ENCODE results near the gene XYLB.

Gene XYLB

DNA sequence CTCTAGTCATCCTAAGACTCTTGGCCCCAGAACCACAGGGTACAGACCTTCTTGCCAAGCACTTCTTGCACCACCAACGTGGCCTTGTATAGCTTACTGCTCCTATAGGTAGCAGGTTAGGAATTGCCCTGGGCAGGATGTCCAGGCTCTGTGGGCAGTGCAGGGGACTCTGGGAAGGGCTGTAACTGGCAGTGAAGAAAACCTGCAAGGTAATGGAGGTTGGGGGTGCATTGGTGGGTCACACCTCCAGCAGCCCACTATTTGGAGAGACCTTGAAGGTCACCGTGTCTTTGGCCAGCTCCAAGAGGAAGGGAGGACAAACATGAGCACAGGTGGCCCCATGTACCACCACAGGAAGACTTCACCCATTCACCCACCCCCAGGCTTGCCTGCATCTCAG is 21.3 kb upstream of the XYLB start:
- no peak for DNase-seq

DNA sequence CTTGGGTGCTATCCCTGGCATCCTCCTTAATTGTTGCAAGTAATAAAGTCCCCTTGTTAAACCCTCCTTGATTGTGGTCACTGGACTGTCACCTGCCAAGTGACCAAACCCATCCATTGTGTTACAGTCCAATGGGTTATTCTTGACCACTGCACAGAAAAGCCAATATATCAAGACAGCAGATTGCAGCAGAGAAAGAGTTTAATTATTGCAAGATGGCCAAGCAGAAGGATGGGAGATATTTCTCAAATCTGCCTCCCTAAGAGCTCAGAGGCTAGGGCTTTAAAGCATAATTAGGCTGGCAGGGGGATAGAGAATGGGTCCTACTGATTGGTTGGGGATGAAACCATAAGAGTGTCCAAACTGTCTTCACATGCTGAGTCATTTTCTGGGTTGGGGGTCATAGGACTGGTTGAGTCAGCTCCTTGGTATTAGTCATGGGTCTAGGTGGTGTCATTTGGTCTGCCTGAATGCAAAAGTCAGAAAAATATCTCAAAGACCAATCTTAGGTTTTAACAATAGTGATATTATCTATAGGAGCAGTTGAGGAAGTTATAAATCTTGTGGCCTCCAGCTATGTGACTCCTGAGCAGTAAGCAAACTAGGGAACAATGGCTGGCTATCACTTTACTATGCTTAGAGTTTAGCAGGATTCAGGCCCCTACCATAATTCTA is 19.1 kb upstream of the XYLB start:
- DNase-seq: no peak

DNA sequence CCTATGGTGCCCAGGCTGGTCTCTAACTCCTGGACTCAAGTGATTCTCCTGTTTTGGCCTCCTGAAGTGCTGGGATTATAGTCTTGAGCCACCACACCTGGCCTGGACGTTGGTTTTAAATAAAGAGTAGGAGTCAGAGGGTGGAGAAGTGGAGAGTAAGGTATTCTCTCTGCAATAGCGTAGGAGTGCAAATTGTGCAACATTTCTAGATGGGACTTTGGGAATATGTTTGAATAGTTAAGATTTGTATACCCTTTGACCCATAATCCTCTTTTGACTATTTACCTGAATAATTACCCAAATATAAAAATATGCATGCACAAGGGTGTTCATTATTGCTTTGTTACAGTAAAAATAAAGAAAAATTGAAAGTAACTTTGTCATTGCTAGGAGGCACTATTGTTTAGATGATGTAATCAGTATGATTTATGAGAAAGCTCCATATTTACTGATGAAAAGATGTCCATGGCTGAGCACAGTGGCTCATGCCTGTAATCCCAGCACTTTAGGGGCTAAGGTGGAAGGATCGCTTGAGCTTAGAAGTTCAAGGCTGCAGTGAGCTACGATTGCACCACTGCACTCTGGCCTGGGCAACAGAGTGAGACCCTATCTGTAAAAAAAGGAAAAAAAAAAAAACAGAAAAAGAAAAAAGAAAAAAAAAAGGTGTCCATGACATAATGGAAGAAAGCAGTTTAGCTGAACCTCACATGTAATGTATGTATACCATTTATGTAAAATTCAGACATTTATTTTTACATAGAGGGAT is 15.1 kb upstream of the XYLB start:
- no peak for DNase-seq

DNA sequence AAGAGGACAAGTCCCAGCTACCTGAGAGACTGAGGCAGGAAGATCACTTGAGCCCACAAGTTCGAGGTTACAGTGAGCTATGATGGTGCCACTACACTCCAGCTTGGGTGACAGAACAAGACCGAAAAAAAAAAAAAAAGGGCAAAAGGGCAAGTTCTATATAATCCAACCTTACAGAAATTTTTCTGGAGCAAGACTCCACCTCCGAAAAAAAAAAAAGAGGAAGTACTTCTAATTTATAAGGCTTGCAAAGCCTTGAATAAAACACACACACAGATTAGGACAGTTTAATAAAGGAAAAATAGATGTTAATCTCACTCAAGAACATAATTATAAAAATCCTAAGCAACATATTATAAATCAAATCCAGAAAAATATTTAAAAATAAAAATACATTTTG is 14.4 kb upstream of the XYLB start:
- no peak for DNase-seq

DNA sequence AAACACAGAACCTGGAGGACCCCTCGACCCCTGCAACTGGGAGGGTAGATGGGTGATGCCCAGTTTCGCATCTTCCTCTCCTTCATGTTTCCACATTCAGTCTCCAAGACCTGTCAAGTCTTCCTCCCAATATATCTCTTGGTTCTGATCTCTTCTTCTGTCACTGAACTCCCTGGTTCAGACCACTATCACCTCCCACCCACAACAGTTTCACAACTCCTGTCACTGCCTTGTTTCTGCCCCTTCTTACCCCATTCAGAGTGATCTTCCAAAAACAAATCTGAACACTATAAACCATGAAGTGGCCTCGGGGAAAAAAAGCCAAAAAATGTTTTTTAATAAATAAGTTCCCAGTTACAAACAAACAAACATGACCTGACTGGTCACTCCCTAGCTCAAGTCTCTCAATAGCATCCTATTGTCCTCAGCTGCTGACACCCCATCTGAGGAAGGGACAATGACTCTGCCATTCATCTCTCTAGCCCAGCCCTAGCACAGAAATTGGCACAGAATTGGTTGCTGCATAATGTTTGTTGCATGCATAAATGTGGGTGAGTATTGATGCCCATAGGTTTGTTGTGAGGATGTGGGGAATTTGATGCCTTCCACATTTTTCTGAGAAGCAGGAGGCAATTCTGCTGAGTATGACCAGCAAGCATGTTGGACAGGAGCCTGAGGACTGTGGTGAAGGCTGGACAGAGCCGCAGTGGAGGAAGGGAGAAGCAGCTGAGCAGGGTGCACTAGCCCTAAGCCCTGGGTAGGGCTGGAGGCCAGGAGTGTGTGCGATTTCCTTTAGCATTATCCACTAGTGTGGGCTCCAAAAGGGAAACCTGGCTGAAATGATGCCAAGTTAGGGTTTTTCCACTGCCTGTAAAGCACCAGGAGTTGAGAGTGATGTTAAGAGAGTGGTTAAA is 12.2 kb upstream of the XYLB start:
- no peak for DNase-seq

DNA sequence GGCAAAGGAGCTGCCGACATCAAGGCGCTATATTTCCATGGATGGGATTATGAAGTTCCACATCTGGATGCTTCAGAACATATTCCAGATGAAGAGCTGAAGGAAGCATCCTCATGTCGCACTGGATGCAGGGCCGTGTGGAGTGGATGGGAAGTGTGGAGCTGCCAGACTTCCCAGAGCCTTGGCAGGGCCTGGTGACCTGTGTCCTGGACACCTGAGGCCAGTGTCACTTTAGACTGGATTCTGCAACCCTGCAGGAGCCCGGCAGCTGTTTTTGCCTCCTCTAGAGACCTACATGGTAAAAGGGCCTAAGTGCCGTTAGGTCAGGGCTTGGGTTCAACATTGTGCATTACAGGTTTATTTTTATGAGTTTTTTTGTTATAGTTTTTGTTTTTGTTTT is 11.3 kb upstream of the XYLB start:
- no peak for DNase-seq

DNA sequence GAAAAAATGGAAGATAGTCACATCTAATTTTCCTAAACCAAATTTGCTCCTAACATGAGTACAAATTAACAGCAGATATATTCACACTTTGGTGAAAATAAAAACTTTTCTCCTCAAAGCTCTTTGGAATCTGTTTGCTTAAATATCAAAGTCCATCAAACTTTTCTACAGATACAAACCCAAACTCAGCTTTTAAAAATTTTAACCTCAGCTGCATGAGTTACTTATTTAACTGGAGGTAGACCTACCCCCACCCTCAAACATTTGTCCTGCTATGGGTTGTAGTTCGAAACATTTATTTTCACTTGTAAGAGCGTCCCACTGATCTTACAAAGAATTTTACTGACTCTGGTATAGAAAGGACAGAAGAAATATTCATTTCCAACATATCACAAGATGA is 8.9 kb upstream of the XYLB start:
- no peak for DNase-seq

DNA sequence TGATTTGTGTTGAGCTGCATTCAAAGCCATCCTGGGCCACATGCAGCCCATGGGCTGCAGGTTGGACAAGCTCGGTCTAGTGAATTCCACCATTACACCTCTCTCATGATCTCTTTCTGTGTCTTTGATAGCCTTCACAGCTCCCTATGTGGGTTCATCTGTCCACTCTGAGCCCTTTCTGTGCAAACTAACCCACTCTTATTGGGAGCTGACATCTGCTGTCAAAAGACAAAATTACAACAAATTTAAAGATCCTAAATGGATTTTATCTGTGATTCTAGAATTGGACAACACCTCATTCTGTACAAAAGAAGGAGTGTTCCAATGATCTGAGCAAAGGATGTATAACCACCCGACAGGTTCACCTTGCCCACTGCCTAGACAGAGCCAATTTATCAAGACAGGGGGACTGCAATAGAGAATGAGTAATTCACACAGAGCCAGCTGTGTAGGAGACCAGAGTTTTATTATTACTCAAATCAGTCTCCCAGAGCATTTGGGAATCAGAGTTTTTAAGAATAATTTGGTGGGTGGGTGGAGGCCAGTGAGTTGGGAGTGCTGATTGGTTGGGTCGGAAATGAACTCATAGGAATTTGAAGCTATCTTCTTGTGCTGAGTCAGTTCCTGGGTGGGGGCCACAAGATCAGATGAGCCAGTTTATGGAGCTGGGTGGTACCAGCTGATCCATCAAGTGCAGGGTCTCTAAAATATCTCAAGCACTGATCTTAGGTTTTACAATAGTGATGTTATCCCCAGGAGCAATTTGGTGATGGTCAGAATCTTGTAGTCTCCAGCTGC is 2.6 kb upstream of the XYLB start:
- DNase-seq: no peak

DNA sequence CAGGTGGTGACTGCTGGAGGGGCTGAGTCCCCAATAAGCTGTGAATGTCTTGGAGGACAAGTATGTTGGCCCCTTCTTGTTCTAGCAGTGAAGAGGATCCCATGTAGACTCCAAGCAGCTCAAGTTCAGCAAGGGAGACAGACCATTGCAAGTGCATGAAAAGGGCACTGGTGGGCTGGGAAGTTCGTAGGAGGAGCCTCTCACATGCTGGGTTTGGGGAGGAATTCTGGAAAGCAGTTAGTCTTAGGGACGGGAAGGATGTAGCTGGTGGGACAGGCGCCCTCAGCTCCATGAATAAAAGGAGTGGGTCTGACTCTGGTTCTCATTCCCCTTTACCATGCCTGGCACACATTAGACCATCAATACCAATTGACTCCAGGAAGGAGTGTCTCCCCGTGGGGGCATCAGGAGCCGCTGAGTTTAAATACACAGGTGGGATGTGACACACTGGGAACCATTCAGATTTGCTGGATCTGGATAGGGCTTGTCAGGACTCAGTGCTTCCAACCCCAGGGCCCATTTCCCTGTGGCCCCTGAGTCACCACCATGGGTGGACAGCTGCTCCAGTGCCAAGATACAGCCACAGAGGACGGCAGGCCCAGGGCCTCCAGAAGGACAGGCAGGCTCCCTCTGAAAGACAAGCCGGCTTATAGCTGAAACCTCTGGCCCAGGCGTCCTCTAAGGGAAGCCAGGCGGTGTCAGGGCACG is 552 bp upstream of the XYLB start:
- no peak for DNase-seq

DNA sequence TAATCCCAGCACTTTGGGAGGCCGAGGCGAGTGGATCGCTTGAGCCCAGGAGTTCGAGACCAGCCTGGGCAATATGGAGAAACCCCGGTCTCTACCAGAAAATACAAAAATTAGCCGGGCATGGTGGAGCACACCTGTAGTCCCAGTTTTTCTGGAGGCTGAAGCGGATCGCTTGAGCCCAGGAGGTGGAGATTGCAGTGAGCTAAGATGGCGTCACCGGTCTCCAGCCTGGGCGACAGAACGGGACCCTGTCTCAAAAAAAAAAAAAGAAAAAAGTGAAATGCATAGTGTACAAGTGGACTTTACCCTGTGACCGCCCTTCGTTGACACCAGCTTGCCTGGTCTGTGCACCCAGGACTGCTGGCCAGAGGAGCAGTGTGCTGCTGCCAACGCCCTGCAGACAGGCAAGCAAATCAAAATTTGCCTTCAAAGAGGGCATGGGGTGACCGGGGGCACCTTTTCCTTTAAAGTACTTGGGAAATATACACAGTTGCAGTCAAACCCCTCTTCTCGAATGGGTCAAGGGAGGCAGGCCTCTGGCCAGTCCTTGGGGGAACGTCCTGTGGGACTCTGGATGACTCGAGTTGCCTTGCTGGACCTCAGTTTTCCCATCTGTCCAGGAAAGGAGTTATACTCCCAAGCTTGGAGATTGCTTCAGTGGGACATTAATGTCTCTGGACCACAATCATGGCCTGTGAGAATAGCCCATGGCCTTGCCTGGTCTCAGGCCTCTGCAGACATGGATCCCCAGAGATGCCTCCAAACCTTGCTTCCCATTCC is 1.0 kb downstream of the XYLB start:
- no peak for DNase-seq

DNA sequence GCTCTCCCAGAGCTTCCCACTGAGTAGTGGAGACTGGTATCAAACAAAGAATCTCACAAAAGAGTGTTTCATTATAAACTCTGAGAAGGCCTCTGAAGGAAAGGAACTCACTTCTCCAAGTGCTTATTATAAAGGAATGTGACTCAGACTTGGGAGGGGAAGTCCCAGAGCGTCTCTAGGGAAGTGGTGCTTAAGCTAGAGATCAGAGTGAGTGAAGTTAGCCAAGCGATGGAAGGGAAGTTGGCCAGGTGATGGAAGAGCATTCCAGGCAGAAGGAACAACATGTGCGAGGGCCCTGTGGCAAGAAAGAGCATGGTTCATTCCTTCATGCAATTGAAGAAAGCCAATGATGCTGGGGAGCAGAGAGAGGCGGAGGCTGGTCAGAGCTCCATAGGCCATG is 2.3 kb downstream of the XYLB start:
- no peak for DNase-seq

DNA sequence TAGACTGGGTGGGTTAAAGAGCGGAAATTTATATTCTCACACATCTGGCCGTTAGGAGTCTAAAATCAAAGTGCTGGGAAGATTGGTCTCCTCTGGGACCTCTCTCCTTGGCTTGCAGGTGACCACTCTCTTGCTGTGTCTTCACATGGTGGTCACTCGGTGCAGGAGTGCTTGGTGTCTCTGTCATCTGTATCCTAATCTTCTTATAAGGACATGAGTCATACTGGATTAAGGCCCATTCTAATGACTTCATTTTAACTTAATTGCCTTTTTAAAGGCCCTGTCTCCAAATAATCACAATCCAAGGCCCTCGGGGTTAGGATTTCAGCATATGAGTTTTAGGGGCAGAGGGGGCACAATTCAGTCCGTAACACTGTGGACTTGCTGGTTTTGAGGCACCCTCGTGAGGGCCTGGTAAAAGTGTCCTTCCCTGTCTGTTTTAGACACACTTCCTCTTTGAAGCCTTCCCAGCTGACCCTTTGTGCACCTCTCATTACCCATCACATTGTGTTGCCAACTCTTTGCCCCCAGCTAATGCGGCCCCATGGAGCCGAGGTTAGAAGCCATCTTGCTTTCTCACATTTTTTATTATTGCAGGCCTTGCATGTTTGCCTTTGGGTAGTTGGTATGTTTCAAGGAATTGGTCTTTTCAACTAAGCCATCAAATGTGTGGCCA is 3.2 kb downstream of the XYLB start:
- no peak for DNase-seq

DNA sequence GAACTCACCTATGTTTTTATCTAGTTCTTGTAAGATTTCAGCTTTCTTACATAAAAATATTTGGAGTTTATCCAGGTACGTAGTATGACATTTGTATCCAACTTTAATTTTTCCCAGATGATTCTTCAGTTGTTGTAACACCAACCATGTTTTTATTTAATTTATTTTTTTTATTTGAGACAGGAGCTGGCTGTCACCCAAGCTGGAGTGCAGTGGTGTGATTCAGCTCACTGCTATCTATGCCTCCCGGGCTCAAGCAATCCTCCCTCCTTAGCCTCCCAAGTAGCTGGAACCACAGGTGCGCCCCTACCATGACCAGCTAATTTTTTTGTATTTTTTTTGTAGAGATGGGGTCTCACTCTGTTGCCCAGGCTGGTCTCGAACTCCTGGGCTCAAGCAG is 6.6 kb downstream of the XYLB start:
- DNase-seq: no peak

DNA sequence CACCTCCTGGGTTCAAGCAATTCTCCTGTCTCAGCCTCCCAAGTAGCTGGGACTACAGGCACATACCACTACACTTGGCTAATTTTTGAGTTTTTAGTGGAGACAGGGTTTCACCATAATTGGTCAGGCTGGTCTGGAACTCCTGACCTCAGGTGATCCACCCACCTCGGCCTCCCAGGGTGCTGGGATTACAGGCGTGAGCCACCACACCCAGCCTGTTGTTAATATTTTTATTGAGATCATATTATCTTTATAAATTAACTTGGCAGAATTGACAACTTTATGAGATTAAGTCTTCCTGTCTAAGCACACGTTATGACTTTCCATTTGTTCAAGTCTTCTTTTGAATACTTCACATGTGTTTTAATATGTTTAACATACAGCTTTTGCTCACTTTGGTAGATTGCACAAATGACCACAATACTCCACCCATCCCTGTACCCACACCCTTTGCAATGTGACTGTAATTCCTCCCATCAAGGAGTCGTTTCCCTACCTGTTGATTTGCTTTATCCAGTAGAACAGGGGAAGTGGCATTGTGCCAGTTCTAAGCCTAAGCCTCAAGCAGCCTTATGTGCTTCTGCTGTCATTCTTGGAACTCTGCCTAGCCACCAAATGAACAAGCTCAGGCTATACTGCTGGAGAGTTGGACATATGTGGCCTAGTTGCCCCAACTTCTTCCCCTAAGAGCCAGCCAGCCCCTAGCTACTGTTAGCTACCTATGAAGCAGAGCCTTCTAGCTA is 8.2 kb downstream of the XYLB start:
- peak; percentile 51 for DNase-seq

DNA sequence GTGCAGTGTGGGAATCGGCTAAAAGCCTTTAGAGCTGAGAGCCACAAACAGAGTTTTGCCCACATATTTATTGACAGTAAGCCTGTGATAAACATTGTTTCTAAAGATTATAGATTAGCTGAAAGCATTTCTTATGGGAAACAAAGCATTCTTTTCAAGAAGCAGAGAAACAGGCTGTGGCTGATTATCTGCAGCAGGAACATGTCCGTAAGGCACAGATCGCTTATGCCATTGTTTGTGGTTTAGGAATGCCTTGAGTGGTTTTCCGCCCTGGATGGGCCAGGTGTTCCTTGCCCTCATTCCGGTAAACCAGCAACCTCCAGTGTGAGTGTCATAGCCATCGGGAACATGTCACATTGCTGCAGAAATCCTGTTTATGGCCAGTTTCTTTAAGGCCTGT is 12.5 kb downstream of the XYLB start:
- DNase-seq: no peak

DNA sequence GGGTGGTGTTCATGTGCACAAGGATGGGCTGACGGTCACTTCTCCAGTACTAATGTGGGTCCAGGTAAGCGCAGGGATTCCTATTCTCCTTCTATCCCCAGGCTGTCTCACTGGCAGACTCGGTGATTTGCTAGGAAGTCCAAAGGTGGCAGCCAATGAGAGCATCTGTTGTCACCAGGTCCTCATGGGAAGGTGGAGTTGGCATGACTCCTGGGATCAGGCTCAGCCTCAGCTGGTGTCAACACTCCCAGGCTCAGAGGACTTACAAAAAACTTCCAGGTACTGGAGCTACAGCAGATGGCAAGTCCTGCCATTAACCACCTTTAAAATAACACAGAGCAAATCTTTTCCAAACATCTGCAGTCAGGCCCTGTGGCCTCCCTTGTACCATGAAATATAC is 13.8 kb downstream of the XYLB start:
- DNase-seq: no peak

DNA sequence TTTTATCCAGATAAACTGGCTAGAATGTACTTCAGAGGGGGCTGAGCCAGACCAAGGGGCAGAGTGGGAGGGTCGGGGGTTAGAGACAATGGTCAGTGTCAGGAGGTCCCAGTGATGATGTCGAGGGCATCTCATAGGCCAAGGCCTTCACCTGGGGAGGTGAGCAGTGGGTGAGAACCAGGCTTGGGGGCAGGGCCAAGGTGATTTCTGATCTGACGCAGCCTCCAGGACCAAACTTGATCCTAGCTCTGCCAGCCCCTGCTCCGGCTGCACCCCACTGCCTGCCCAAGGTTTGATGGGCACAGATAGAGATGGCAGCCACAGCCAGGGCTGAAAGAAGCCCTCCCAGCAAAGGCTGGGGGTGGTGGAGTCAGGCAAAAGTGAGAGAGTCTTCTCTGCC is 14.9 kb downstream of the XYLB start:
- DNase-seq: no peak

DNA sequence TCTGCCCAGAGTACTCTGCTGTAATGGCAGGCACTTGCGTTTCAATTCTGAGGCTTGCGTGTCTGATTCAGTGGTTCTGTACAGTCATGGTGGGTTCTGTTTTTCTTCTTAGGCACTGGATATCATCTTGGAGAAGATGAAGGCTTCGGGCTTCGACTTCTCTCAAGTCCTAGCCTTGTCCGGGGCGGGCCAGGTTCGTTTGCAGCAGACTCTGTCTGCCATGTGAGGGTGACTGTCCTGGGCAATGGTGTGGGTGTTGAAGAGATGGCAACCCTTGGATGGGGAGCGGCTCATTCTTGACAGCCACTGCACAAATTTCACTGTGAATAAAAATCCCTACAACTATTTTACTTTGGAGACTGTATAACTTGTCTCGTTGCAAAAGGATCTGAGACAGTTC is 16.2 kb downstream of the XYLB start:
- DNase-seq: no peak

DNA sequence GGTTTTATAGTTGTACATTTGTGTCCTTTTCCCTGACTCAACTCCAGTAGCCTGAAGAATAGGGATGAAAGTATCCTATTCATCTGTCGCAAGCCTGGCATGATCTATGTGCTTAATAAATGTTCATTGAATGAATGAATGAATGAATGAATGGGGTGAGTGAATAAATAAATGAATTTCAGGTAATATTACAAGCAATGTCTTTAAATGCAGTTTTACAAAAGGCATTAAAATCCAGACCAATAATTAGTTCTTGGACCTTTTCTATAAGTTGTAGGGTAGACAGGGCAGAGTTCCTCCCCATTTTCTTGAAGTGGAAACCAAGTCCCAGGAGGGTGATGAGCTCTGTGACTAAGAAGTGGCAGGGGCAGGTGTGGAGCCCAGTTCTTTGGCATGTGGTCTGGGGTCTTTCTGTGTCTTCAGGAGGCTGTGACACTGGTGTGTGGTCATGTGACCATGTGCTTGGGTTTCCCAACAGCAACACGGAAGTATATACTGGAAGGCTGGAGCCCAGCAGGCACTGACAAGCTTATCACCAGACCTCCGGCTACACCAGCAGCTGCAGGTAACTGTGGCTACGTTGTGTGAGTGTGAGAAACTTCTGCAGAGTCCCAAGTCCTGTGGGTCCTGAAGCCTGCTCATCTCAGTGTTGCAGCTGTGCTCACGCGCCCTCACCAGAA is 18.3 kb downstream of the XYLB start:
- DNase-seq: no peak

Data from NCI-H524 treated with DMSO at 0.1 percent for 48 hours (cell line).